Measurements from ENCODE around the gene NEIL3. TPM values are rescaled to one million over a fixed set of nuclear protein-coding genes. Genes with fewer than 3 reads are reported as not detected.

The NEIL3 gene
- total and polyA plus RNA-seq, 7 donors = 0.27 to 1.9 (median 0.69) TPM; not detected in 4

- Histone ChIP-seq H3K27ac (no peak overlapping the region), H3K9me3 (no peaks in the 10 kb centered on the region), H3K4me3 (no peak overlapping the region), H3K4me1 (no peaks in the 10 kb centered on the region), H3K36me3 (no peaks in the 10 kb centered on the region), H3K27me3 (no peaks in the 10 kb centered on the region)
- TF ChIP-seq EP300 (IDR thresholded peaks at IDR 0.05) (no peak), POLR2AphosphoS5 (IDR thresholded peaks at IDR 0.05) (no peak), CTCF (IDR thresholded peaks at IDR 0.05) (no peak), POLR2A (IDR thresholded peaks at IDR 0.05) (no peak)
- 71 to 72% methylated on average over 4 of the region's 4 CpGs for WGBS, 2 donors
- no peak for DNase-seq
- intact Hi-C loops (cut with DNase I) = no loop called here
Measured at GRCh38 chr4:177275999-177276398, 33.7 kb upstream of the NEIL3 start.

DNA sequence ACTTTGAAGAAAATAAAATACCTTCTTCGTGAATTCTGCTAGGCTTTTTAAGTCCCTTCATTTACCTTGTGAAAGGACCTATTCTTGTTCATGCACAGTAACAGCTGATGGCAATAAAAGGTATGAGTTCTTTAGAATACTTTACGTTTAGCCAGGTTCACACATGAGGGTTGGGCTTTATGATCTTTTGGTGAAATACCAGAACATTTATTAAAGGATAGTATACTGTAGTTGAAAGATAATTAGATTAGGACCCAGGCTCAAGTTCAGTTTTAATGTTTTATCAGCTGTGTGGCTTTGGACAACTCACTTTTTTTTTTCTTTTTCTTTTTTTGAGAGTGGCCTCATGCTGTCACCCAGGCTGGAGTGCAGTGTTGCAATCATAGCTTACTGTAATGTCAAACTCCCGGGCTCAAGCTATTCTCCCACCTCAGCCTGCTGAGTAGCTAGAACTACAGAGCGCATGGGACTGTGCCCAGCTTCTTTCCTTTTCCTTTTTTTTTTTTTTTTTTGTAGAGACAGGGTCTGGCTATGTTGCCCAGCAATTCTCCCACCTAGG, 28.2 kb upstream of the NEIL3 start:
- Histone ChIP-seq H3K27me3 (no peaks in the 10 kb centered on the region), H3K27ac (no peak overlapping the region), H3K4me1 (no peaks in the 10 kb centered on the region), H3K36me3 (no peaks in the 10 kb centered on the region), H3K4me3 (no peak overlapping the region), H3K9me3 (no peaks in the 10 kb centered on the region)
- no peak for DNase-seq
- TF ChIP-seq POLR2AphosphoS5 (IDR thresholded peaks at IDR 0.05) (no peak), POLR2A (IDR thresholded peaks at IDR 0.05) (no peak), CTCF (IDR thresholded peaks at IDR 0.05) (no peak), EP300 (IDR thresholded peaks at IDR 0.05) (no peak)
- 24 to 69% methylated on average over 4 of the region's 4 CpGs for WGBS, 2 donors
- intact Hi-C loops (cut with DNase I) = no loop called here

DNA sequence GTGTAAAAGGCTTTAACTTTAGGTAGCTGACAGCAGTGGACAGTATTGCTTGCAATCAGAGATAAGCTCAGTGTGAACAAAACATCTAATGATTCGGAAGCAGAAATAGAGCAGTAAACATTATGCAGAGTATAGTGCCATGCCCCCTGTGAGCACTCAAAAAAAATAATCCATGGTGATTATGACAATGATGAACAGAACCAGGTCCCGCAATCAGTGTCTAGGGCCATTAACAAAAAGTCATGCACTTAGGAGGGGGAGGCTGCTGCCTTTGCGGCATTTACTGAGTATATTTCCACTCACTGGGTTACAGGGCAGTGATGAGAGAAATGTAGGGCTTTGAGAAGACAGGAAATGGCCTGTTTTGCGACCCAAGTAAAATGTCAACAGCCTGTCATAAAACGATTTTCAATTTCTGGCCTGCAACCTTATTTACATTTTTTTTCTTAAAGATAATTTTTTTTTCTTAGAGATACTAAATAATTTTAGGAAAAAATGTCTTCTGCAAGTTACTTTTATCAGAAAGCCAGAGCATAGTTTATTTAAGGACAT, 27.3 kb upstream of the NEIL3 start:
- no peak for DNase-seq
- H3K4me1 ChIP-seq = no peaks in the 10 kb centered on the region
- no peaks in the 10 kb centered on the region for H3K27me3 ChIP-seq
- no peaks in the 10 kb centered on the region for H3K9me3 ChIP-seq
- no peaks in the 10 kb centered on the region for H3K36me3 ChIP-seq
- no peak overlapping the region for H3K4me3 ChIP-seq
- TF ChIP-seq EP300 (IDR thresholded peaks at IDR 0.05) (no peak), POLR2A (IDR thresholded peaks at IDR 0.05) (no peak), POLR2AphosphoS5 (IDR thresholded peaks at IDR 0.05) (no peak), CTCF (IDR thresholded peaks at IDR 0.05) (no peak)
- 47 to 62% methylated on average over 5 of the region's 5 CpGs for WGBS, 2 donors
- intact Hi-C loops (cut with DNase I) = no loop called here
- H3K27ac ChIP-seq = no peak overlapping the region

GRCh38 chr4:177283167-177283566, 26.5 kb upstream of the NEIL3 start:
- Histone ChIP-seq H3K4me1 (no peaks in the 10 kb centered on the region), H3K36me3 (no peaks in the 10 kb centered on the region), H3K27me3 (no peaks in the 10 kb centered on the region), H3K4me3 (no peak overlapping the region), H3K27ac (no peak overlapping the region), H3K9me3 (no peaks in the 10 kb centered on the region)
- TF ChIP-seq POLR2A (IDR thresholded peaks at IDR 0.05) (no peak), CTCF (IDR thresholded peaks at IDR 0.05) (no peak), EP300 (IDR thresholded peaks at IDR 0.05) (no peak), POLR2AphosphoS5 (IDR thresholded peaks at IDR 0.05) (no peak)
- WGBS, 2 donors = 83 to 90% methylated on average over 2 of the region's 2 CpGs
- intact Hi-C loops (cut with DNase I) = no loop called here
- DNase-seq = no peak

DNA sequence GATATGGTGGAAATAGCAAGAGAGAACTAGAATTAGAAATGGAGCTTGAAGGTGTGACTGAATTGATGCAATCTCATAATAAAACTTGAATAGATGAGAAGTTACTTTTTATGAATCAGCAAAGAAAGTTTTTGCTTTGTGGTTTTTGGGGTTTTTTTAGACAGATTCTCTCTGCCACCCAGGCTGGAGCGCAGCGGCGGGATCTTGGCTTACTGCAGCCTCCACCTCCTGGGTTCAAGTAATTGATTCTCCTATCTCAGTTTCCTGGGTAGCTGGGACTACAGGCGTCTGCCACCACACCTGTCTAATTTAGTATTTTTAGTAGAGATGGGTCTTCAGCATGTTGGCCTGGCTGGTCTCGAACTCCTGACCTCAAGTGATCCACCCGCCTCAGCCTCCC, 23.7 kb upstream of the NEIL3 start:
- no peak for DNase-seq
- intact Hi-C loops (cut with DNase I) = no loop called here
- H3K4me1 ChIP-seq = no peaks in the 10 kb centered on the region
- H3K27ac ChIP-seq = no peak overlapping the region
- H3K9me3 ChIP-seq = no peaks in the 10 kb centered on the region
- H3K36me3 ChIP-seq = no peaks in the 10 kb centered on the region
- no peaks in the 10 kb centered on the region for H3K27me3 ChIP-seq
- TF ChIP-seq POLR2AphosphoS5 (IDR thresholded peaks at IDR 0.05) (no peak), EP300 (IDR thresholded peaks at IDR 0.05) (no peak), POLR2A (IDR thresholded peaks at IDR 0.05) (no peak), CTCF (IDR thresholded peaks at IDR 0.05) (no peak)
- H3K4me3 ChIP-seq = no peak overlapping the region
- WGBS, 2 donors = 71 to 90% methylated on average over 6 of the region's 6 CpGs

All from sigmoid colon (tissue), 7 donors.